B cell (primary cell): ENCODE results near the gene DTNBP1.

Experiments
- CTCF ChIP-seq: fragments of 200-600 bp; IDR thresholded peaks from one replicate; pipeline ENCODE4 v1.8.0; 2022; ENCODE audit warnings: antibody characterized with exemption, mild to moderate bottlenecking
- EZH2 ChIP-seq: IDR thresholded peaks from 2 replicates; pipeline ENCODE4 v1.6.1; 2012; ENCODE audit warnings: borderline replicate concordance, low read depth, mild to moderate bottlenecking, moderate library complexity, low read length; ENCODE audit not compliant: insufficient read depth, poor library complexity, severe bottlenecking

- TF ChIP-seq CTCF (no peak), EZH2 (no peak)
These were observed 47.0 kb downstream of the DTNBP1 start for GRCh38 chr6:15615802-15616201.
